ENCODE data around the gene OR2S2. TPM values are rescaled to one million over a fixed set of nuclear protein-coding genes. Genes with fewer than 3 reads are reported as not detected.
A peak's percentile ranks its signal among the peaks of the same experiment; 100 is the strongest.

OR2S2 gene
- total RNA-seq, 6 experiments from 2014 or later, result not detected

- intact Hi-C loops (cut with DNase I), result no loop called here
- H3K4me1 ChIP-seq, result peaks cover 0 to 44% (median 13%) of the 10 kb centered on the region in 4 donors
- DNase-seq (no peak), ATAC-seq (no peak)
- TF ChIP-seq CTCF (IDR thresholded peaks at IDR 0.05) (no peak), POLR2A (IDR thresholded peaks at IDR 0.05) (no peak)
- H3K36me3 ChIP-seq, result no peaks in the 10 kb centered on the region
- no peaks in the 10 kb centered on the region for H3K27me3 ChIP-seq
- WGBS (ENCODE audit: insufficient coverage, low coverage, low lambda C conversion rate, missing lambda C conversion rate), result 69% methylated on average over 3 of the region's 3 CpGs
- H3K27ac ChIP-seq, result peak overlapping the region in 2 of 3 donors; percentile 23 to 62
- H3K4me3 ChIP-seq, result no peak overlapping the region
- no peaks in the 10 kb centered on the region for H3K9me3 ChIP-seq
These were observed 38.5 kb downstream of the OR2S2 start for GRCh38 chr9:35919212-35920008.

- Histone ChIP-seq H3K27me3 (no peaks in the 10 kb centered on the region), H3K4me3 (no peak overlapping the region), H3K36me3 (no peaks in the 10 kb centered on the region), H3K27ac (no peak overlapping the region), H3K4me1 (peaks cover 0 to 42% (median 10%) of the 10 kb centered on the region in 4 donors), H3K9me3 (no peaks in the 10 kb centered on the region)
- TF ChIP-seq POLR2A (IDR thresholded peaks at IDR 0.05), result no peak
- no peak for TF ChIP-seq CTCF (IDR thresholded peaks at IDR 0.05)
- DNase-seq (no peak), ATAC-seq (no peak)
- intact Hi-C loops (cut with DNase I), result no loop called here
- 73% methylated on average over 3 of the region's 3 CpGs for WGBS (ENCODE audit: insufficient coverage, low coverage, low lambda C conversion rate, missing lambda C conversion rate)
These were observed 39.2 kb downstream of the OR2S2 start for GRCh38 chr9:35918780-35919179.

GRCh38 chr9:35917261-35917660 is 40.7 kb downstream of the OR2S2 start:
- no peak for DNase-seq
- H3K27me3 ChIP-seq, result no peaks in the 10 kb centered on the region
- H3K4me1 ChIP-seq, result peaks cover 0 to 38% (median 7%) of the 10 kb centered on the region in 4 donors
- ATAC-seq, result no peak
- H3K4me3 ChIP-seq, result no peak overlapping the region
- H3K36me3 ChIP-seq, result no peaks in the 10 kb centered on the region
- H3K27ac ChIP-seq, result no peak overlapping the region
- H3K9me3 ChIP-seq, result no peaks in the 10 kb centered on the region
- 100% methylated on average over 1 of the region's 4 CpGs for WGBS (ENCODE audit: insufficient coverage, low coverage, low lambda C conversion rate, missing lambda C conversion rate)
- TF ChIP-seq POLR2A (IDR thresholded peaks at IDR 0.05) (no peak), CTCF (IDR thresholded peaks at IDR 0.05) (no peak)
- intact Hi-C loops (cut with DNase I), result no loop called here

- H3K27ac ChIP-seq, result no peak overlapping the region
- intact Hi-C loops (cut with DNase I), result no loop called here
- no peaks in the 10 kb centered on the region for H3K27me3 ChIP-seq
- no peaks in the 10 kb centered on the region for H3K36me3 ChIP-seq
- WGBS (ENCODE audit: insufficient coverage, low coverage, low lambda C conversion rate, missing lambda C conversion rate), result 76% methylated on average over 5 of the region's 16 CpGs
- DNase-seq (no peak), ATAC-seq (no peak)
- TF ChIP-seq CTCF (IDR thresholded peaks at IDR 0.05) (no peak), POLR2A (IDR thresholded peaks at IDR 0.05) (no peak)
- H3K9me3 ChIP-seq, result no peaks in the 10 kb centered on the region
- peaks cover 0 to 46% (median 7%) of the 10 kb centered on the region in 4 donors for H3K4me1 ChIP-seq
- H3K4me3 ChIP-seq, result no peak overlapping the region
These were observed 42.2 kb downstream of the OR2S2 start for GRCh38 chr9:35915681-35916294.

Data from right lobe of liver (tissue), 6 donors.